Measurements from ENCODE around the gene TRABD2A.
"Not testable (repeated sequence)": the region's sequence is repeated elsewhere in the genome, so short reads cannot be mapped to it uniquely, and the experiment has no call there.

The TRABD2A gene

DNA sequence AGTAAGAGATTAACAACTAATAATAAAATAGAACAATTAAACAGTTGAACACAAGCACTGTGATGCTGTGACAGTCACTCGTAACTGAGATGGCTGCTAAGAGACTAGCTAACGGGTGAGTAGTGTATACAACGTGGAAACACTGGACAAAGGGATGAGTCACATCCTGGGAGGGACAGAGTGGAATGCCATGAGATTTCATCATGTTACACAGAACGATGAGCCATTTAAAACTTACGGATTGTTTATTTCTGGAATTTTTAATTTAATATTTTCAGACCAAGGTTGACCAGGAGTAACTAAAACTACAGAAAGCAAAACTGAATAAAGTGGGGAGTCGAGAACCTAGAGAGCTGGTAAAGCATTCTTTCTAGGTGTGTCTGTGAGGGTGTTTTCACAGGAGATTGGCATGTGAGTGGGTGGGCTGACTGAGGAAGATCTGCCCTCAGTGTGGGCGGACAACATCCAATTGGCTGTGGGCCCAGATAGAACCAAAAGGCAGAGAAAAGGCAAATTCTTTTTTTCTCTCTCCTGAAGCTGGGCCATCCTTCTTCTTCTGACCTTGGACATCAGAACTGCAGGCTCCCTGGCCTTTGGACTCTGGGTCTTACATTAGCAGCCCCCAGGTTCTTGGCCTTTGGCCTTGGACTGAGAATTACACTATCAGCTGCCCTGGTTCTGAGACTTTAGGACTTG lies 39.1 kb upstream of the TRABD2A start:
- no peak overlapping the region for H2AFZ ChIP-seq (ENCODE audit: low read length)
- no peak overlapping the region for H3K4me3 ChIP-seq (ENCODE audit: low read length, poor library complexity, severe bottlenecking)
- no peak overlapping the region for H3K9ac ChIP-seq (ENCODE audit: low read depth, low read length, poor library complexity, severe bottlenecking)
- H4K20me1 ChIP-seq (ENCODE audit: insufficient read depth, low read length, poor library complexity, severe bottlenecking): no peaks in the 10 kb centered on the region
- no peaks in the 10 kb centered on the region for H3K9me2 ChIP-seq (replicated peaks; ENCODE audit: low read depth, low read length)
- no peaks in the 10 kb centered on the region for H3F3A ChIP-seq (ENCODE audit: low read depth)
- H3K4me2 ChIP-seq (ENCODE audit: low read depth, low read length, poor library complexity, severe bottlenecking): no peak overlapping the region
- no peaks in the 10 kb centered on the region for H3K9me3 ChIP-seq (ENCODE audit: insufficient read depth, low read depth, low read length)
- no peaks in the 10 kb centered on the region for H3K36me3 ChIP-seq (ENCODE audit: insufficient read depth, low read length)
- TF ChIP-seq, protein P1, sequence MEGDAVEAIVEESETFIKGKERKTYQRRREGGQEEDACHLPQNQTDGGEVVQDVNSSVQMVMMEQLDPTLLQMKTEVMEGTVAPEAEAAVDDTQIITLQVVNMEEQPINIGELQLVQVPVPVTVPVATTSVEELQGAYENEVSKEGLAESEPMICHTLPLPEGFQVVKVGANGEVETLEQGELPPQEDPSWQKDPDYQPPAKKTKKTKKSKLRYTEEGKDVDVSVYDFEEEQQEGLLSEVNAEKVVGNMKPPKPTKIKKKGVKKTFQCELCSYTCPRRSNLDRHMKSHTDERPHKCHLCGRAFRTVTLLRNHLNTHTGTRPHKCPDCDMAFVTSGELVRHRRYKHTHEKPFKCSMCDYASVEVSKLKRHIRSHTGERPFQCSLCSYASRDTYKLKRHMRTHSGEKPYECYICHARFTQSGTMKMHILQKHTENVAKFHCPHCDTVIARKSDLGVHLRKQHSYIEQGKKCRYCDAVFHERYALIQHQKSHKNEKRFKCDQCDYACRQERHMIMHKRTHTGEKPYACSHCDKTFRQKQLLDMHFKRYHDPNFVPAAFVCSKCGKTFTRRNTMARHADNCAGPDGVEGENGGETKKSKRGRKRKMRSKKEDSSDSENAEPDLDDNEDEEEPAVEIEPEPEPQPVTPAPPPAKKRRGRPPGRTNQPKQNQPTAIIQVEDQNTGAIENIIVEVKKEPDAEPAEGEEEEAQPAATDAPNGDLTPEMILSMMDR (conservative IDR thresholded peaks at IDR 0.05; ENCODE audit: low read length): no peak
- no peak for TF ChIP-seq EZH2phosphoT487 (IDR thresholded peaks at IDR 0.05; ENCODE audit: borderline replicate concordance)
- peaks cover 7% of the 10 kb centered on the region for H3K4me1 ChIP-seq (ENCODE audit: insufficient read depth, low read length, poor library complexity, severe bottlenecking)
- H3K27me3 ChIP-seq (ENCODE audit: insufficient read depth, low read length, poor library complexity, severe bottlenecking): no peaks in the 10 kb centered on the region
- H3K79me2 ChIP-seq (ENCODE audit: insufficient read depth, low read length): no peaks in the 10 kb centered on the region

DNA sequence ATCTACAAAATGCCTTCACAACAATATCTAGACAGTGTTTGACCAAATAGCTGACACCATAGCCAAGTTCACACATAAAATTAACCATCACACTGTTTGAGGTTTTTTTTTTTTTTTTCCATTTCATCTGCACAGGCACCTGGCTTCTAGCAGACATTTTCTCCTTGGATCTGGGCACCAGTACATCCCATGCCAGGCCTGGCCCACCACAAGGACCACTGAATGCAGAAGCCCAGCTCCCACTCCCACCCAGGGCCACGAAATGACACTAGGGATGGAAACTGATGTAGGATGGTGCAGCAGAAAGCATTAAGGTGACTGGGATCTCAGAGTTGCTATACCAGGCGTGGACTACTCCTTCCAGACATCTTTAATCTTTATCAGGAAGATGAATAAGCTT lies 37.5 kb upstream of the TRABD2A start:
- no peak overlapping the region for H3K9ac ChIP-seq (ENCODE audit: low read depth, low read length, poor library complexity, severe bottlenecking)
- no peaks in the 10 kb centered on the region for H3K27me3 ChIP-seq (ENCODE audit: insufficient read depth, low read length, poor library complexity, severe bottlenecking)
- no peaks in the 10 kb centered on the region for H3K9me2 ChIP-seq (replicated peaks; ENCODE audit: low read depth, low read length)
- H3F3A ChIP-seq (ENCODE audit: low read depth): no peaks in the 10 kb centered on the region
- H3K4me3 ChIP-seq (ENCODE audit: low read length, poor library complexity, severe bottlenecking): no peak overlapping the region
- no peaks in the 10 kb centered on the region for H3K79me2 ChIP-seq (ENCODE audit: insufficient read depth, low read length)
- no peaks in the 10 kb centered on the region for H3K36me3 ChIP-seq (ENCODE audit: insufficient read depth, low read length)
- no peaks in the 10 kb centered on the region for H3K9me3 ChIP-seq (ENCODE audit: insufficient read depth, low read depth, low read length)
- no peaks in the 10 kb centered on the region for H3K4me1 ChIP-seq (ENCODE audit: insufficient read depth, low read length, poor library complexity, severe bottlenecking)
- no peak overlapping the region for H2AFZ ChIP-seq (ENCODE audit: low read length)
- H4K20me1 ChIP-seq (ENCODE audit: insufficient read depth, low read length, poor library complexity, severe bottlenecking): no peaks in the 10 kb centered on the region
- no peak overlapping the region for H3K4me2 ChIP-seq (ENCODE audit: low read depth, low read length, poor library complexity, severe bottlenecking)
- TF ChIP-seq, protein P1 (conservative IDR thresholded peaks at IDR 0.05; ENCODE audit: low read length): no peak
- TF ChIP-seq EZH2phosphoT487 (IDR thresholded peaks at IDR 0.05; ENCODE audit: borderline replicate concordance): no peak

DNA sequence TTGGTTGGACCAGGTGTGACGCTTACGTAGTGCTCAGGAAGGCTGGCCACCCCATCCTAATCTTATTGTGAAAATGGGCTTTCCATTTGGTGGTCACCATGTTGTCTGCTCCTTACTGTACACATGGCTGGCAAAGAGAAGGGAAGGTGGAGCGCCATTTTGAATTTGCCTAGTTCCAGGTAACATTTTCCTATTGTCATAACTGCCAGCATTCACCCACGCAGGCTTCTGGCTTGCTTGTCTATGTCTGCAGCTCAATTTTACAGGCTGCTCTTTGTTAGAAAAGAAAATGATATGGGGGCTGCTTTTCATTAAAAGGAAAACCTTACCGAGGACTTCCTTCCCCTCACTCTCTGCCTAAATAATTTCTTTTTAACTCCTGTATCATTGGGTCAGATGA lies 36.9 kb upstream of the TRABD2A start:
- not testable (repeated sequence) for H3K9me2 ChIP-seq (replicated peaks; ENCODE audit: low read depth, low read length); H3F3A ChIP-seq (ENCODE audit: low read depth); H2AFZ ChIP-seq (ENCODE audit: low read length); H3K9me3 ChIP-seq (ENCODE audit: insufficient read depth, low read depth, low read length); H3K36me3 ChIP-seq (ENCODE audit: insufficient read depth, low read length); H3K4me3 ChIP-seq (ENCODE audit: low read length, poor library complexity, severe bottlenecking); H3K4me1 ChIP-seq (ENCODE audit: insufficient read depth, low read length, poor library complexity, severe bottlenecking); H3K27me3 ChIP-seq (ENCODE audit: insufficient read depth, low read length, poor library complexity, severe bottlenecking); H3K9ac ChIP-seq (ENCODE audit: low read depth, low read length, poor library complexity, severe bottlenecking); H4K20me1 ChIP-seq (ENCODE audit: insufficient read depth, low read length, poor library complexity, severe bottlenecking); H3K79me2 ChIP-seq (ENCODE audit: insufficient read depth, low read length); H3K4me2 ChIP-seq (ENCODE audit: low read depth, low read length, poor library complexity, severe bottlenecking)

DNA sequence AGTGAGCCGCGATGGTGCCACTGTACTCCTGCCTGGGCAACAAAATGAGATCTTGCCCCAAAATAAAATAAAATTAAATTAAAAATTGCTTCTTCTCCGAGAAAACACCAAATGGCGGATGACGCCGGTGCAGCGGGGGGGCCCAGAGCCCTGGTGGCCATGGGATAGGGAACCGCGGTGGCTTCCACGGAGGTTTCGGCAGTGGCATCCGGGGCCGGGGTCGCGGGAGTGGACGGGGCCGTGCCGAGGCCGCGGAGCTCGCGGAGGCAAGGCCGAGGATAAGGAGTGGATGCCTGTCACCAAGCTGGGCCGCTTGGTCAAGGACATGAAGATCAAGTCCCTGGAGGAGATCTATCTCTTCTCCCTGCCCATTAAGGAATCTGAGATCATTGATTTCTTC lies 34.8 kb upstream of the TRABD2A start:
- H4K20me1 ChIP-seq (ENCODE audit: insufficient read depth, low read length, poor library complexity, severe bottlenecking); H3K9ac ChIP-seq (ENCODE audit: low read depth, low read length, poor library complexity, severe bottlenecking): not testable (repeated sequence)

More for the DNA sequence above, 34.8 kb upstream of the TRABD2A start:
- H3K27me3 ChIP-seq (ENCODE audit: insufficient read depth, low read length, poor library complexity, severe bottlenecking); H3K9me3 ChIP-seq (ENCODE audit: insufficient read depth, low read depth, low read length); H3K36me3 ChIP-seq (ENCODE audit: insufficient read depth, low read length); H3K79me2 ChIP-seq (ENCODE audit: insufficient read depth, low read length); H2AFZ ChIP-seq (ENCODE audit: low read length); H3K9me2 ChIP-seq (replicated peaks; ENCODE audit: low read depth, low read length); H3K4me2 ChIP-seq (ENCODE audit: low read depth, low read length, poor library complexity, severe bottlenecking); H3K4me3 ChIP-seq (ENCODE audit: low read length, poor library complexity, severe bottlenecking); H3K4me1 ChIP-seq (ENCODE audit: insufficient read depth, low read length, poor library complexity, severe bottlenecking); H3F3A ChIP-seq (ENCODE audit: low read depth): not testable (repeated sequence)

Measured in Loucy (cell line).